ENCODE measurements around the gene SOS1.

SOS1 gene

GRCh38 chr2:39050109-39050508, 70.7 kb downstream of the SOS1 start:
- Histone ChIP-seq H3K9ac (ENCODE audit: insufficient read length, low read depth) (no peak overlapping the region), H3K27me3 (ENCODE audit: insufficient read depth, insufficient read length) (no peaks in the 10 kb centered on the region), H3K36me3 (ENCODE audit: insufficient read depth, insufficient read length, low read length) (peaks cover 12% of the 10 kb centered on the region), H3K9me3 (ENCODE audit: insufficient read depth, low read length) (no peaks in the 10 kb centered on the region), H3K4me1 (ENCODE audit: insufficient read depth, insufficient read length) (no peaks in the 10 kb centered on the region), H3K4me3 (ENCODE audit: insufficient read length, low read depth) (no peak overlapping the region)
- no peak for DNase-seq (ENCODE audit: low read depth, low spot score)
- TF ChIP-seq YY1 (IDR thresholded peaks at IDR 0.05; ENCODE audit: insufficient read depth, insufficient read length) (no peak), ZNF274 (IDR thresholded peaks at IDR 0.05; ENCODE audit: low read depth, low read length) (no peak), SUZ12 (IDR thresholded peaks at IDR 0.05; ENCODE audit: extremely low read depth, insufficient read depth, insufficient read length) (no peak)

GRCh38 chr2:39039072-39039471, 81.8 kb downstream of the SOS1 start:
- no peaks in the 10 kb centered on the region for H3K9me3 ChIP-seq (ENCODE audit: insufficient read depth, low read length)
- H3K9ac ChIP-seq (ENCODE audit: insufficient read length, low read depth), result no peak overlapping the region
- no peaks in the 10 kb centered on the region for H3K4me1 ChIP-seq (ENCODE audit: insufficient read depth, insufficient read length)
- TF ChIP-seq YY1 (IDR thresholded peaks at IDR 0.05; ENCODE audit: insufficient read depth, insufficient read length), result no peak
- no peak for TF ChIP-seq ZNF274 (IDR thresholded peaks at IDR 0.05; ENCODE audit: low read depth, low read length)
- no peak for TF ChIP-seq SUZ12 (IDR thresholded peaks at IDR 0.05; ENCODE audit: extremely low read depth, insufficient read depth, insufficient read length)
- H3K27me3 ChIP-seq (ENCODE audit: insufficient read depth, insufficient read length), result no peaks in the 10 kb centered on the region
- DNase-seq (ENCODE audit: low read depth, low spot score), result no peak
- H3K4me3 ChIP-seq (ENCODE audit: insufficient read length, low read depth), result no peak overlapping the region
- H3K36me3 ChIP-seq (ENCODE audit: insufficient read depth, insufficient read length, low read length), result no peaks in the 10 kb centered on the region

GRCh38 chr2:39033980-39034379, 86.9 kb downstream of the SOS1 start:
- no peak for DNase-seq (ENCODE audit: low read depth, low spot score)
- no peak for TF ChIP-seq SUZ12 (IDR thresholded peaks at IDR 0.05; ENCODE audit: extremely low read depth, insufficient read depth, insufficient read length)
- no peak for TF ChIP-seq YY1 (IDR thresholded peaks at IDR 0.05; ENCODE audit: insufficient read depth, insufficient read length)
- TF ChIP-seq ZNF274 (IDR thresholded peaks at IDR 0.05; ENCODE audit: low read depth, low read length), result no peak
- Histone ChIP-seq H3K9me3 (ENCODE audit: insufficient read depth, low read length) (no peaks in the 10 kb centered on the region), H3K4me3 (ENCODE audit: insufficient read length, low read depth) (no peak overlapping the region), H3K9ac (ENCODE audit: insufficient read length, low read depth) (no peak overlapping the region), H3K36me3 (ENCODE audit: insufficient read depth, insufficient read length, low read length) (peaks cover 7% of the 10 kb centered on the region), H3K27me3 (ENCODE audit: insufficient read depth, insufficient read length) (no peaks in the 10 kb centered on the region), H3K4me1 (ENCODE audit: insufficient read depth, insufficient read length) (no peaks in the 10 kb centered on the region)

- peaks cover 11% of the 10 kb centered on the region for H3K36me3 ChIP-seq (ENCODE audit: insufficient read depth, insufficient read length, low read length)
- no peaks in the 10 kb centered on the region for H3K9me3 ChIP-seq (ENCODE audit: insufficient read depth, low read length)
- TF ChIP-seq YY1 (IDR thresholded peaks at IDR 0.05; ENCODE audit: insufficient read depth, insufficient read length), result no peak
- no peak for TF ChIP-seq ZNF274 (IDR thresholded peaks at IDR 0.05; ENCODE audit: low read depth, low read length)
- no peak for TF ChIP-seq SUZ12 (IDR thresholded peaks at IDR 0.05; ENCODE audit: extremely low read depth, insufficient read depth, insufficient read length)
- H3K27me3 ChIP-seq (ENCODE audit: insufficient read depth, insufficient read length), result no peaks in the 10 kb centered on the region
- H3K9ac ChIP-seq (ENCODE audit: insufficient read length, low read depth), result no peak overlapping the region
- DNase-seq (ENCODE audit: low read depth, low spot score), result no peak
- H3K4me3 ChIP-seq (ENCODE audit: insufficient read length, low read depth), result no peak overlapping the region
- no peaks in the 10 kb centered on the region for H3K4me1 ChIP-seq (ENCODE audit: insufficient read depth, insufficient read length)
These were observed 93.4 kb downstream of the SOS1 start for GRCh38 chr2:39027421-39027820.

- H3K36me3 ChIP-seq (ENCODE audit: insufficient read depth, insufficient read length, low read length), result peaks cover 12% of the 10 kb centered on the region
- H3K4me3 ChIP-seq (ENCODE audit: insufficient read length, low read depth), result no peak overlapping the region
- H3K27me3 ChIP-seq (ENCODE audit: insufficient read depth, insufficient read length), result no peaks in the 10 kb centered on the region
- H3K4me1 ChIP-seq (ENCODE audit: insufficient read depth, insufficient read length), result no peaks in the 10 kb centered on the region
- no peak for TF ChIP-seq ZNF274 (IDR thresholded peaks at IDR 0.05; ENCODE audit: low read depth, low read length)
- no peak for TF ChIP-seq SUZ12 (IDR thresholded peaks at IDR 0.05; ENCODE audit: extremely low read depth, insufficient read depth, insufficient read length)
- no peak for TF ChIP-seq YY1 (IDR thresholded peaks at IDR 0.05; ENCODE audit: insufficient read depth, insufficient read length)
- H3K9ac ChIP-seq (ENCODE audit: insufficient read length, low read depth), result no peak overlapping the region
- DNase-seq (ENCODE audit: low read depth, low spot score), result no peak
- H3K9me3 ChIP-seq (ENCODE audit: insufficient read depth, low read length), result no peaks in the 10 kb centered on the region
These were observed 96.0 kb downstream of the SOS1 start for GRCh38 chr2:39024833-39025232.

GRCh38 chr2:39023649-39024048, 97.2 kb downstream of the SOS1 start:
- Histone ChIP-seq H3K4me3 (ENCODE audit: insufficient read length, low read depth) (no peak overlapping the region), H3K27me3 (ENCODE audit: insufficient read depth, insufficient read length) (no peaks in the 10 kb centered on the region), H3K9me3 (ENCODE audit: insufficient read depth, low read length) (no peaks in the 10 kb centered on the region), H3K4me1 (ENCODE audit: insufficient read depth, insufficient read length) (no peaks in the 10 kb centered on the region), H3K9ac (ENCODE audit: insufficient read length, low read depth) (no peak overlapping the region), H3K36me3 (ENCODE audit: insufficient read depth, insufficient read length, low read length) (peaks cover 12% of the 10 kb centered on the region)
- TF ChIP-seq SUZ12 (IDR thresholded peaks at IDR 0.05; ENCODE audit: extremely low read depth, insufficient read depth, insufficient read length) (no peak), YY1 (IDR thresholded peaks at IDR 0.05; ENCODE audit: insufficient read depth, insufficient read length) (no peak)
- no peak for DNase-seq (ENCODE audit: low read depth, low spot score)

GRCh38 chr2:39022642-39023235, 98.1 kb downstream of the SOS1 start:
- no peak overlapping the region for H3K9ac ChIP-seq (ENCODE audit: insufficient read length, low read depth)
- no peaks in the 10 kb centered on the region for H3K9me3 ChIP-seq (ENCODE audit: insufficient read depth, low read length)
- TF ChIP-seq YY1 (IDR thresholded peaks at IDR 0.05; ENCODE audit: insufficient read depth, insufficient read length) (no peak), SUZ12 (IDR thresholded peaks at IDR 0.05; ENCODE audit: extremely low read depth, insufficient read depth, insufficient read length) (no peak), ZNF274 (IDR thresholded peaks at IDR 0.05; ENCODE audit: low read depth, low read length) (no peak)
- H3K27me3 ChIP-seq (ENCODE audit: insufficient read depth, insufficient read length), result no peaks in the 10 kb centered on the region
- no peaks in the 10 kb centered on the region for H3K4me1 ChIP-seq (ENCODE audit: insufficient read depth, insufficient read length)
- no peak overlapping the region for H3K4me3 ChIP-seq (ENCODE audit: insufficient read length, low read depth)
- peaks cover 12% of the 10 kb centered on the region for H3K36me3 ChIP-seq (ENCODE audit: insufficient read depth, insufficient read length, low read length)
- no peak for DNase-seq (ENCODE audit: low read depth, low spot score)
